ENCODE measurements around the gene DGKZ.
A peak's percentile ranks its signal among the peaks of the same experiment; 100 is the strongest.

DGKZ gene

GRCh38 chr11:46345131-46345597 lies 2.1 kb upstream of the DGKZ start:
- in situ Hi-C loops (cut with HindIII; ENCODE audit: low pct_ligation_motif_present, low sequenced_read_pairs): no loop called here
- H3K4me3 ChIP-seq (ENCODE audit: low read depth, low read length): peak overlapping the region; percentile 9
- H3K27ac ChIP-seq: no peak overlapping the region
- H3K27me3 ChIP-seq (replicated peaks): no peaks in the 10 kb centered on the region
- no peaks in the 10 kb centered on the region for H3K36me3 ChIP-seq (replicated peaks)
- no peak for DNase-seq
- TF ChIP-seq CTCF (IDR thresholded peaks at IDR 0.05; ENCODE audit: low read depth, low read length, missing control alignments): no peak

GRCh38 chr11:46345881-46346484 lies 1.3 kb upstream of the DGKZ start:
- Histone ChIP-seq H3K27ac (no peak overlapping the region), H3K4me3 (ENCODE audit: low read depth, low read length) (no peak overlapping the region)
- in situ Hi-C loops (cut with HindIII; ENCODE audit: low pct_ligation_motif_present, low sequenced_read_pairs): no loop called here

GRCh38 chr11:46347637-46348311 lies 511 bp downstream of the DGKZ start:
- Histone ChIP-seq H3K4me3 (ENCODE audit: low read depth, low read length) (peak overlapping the region; percentile 83), H3K36me3 (replicated peaks) (no peaks in the 10 kb centered on the region), H3K27me3 (replicated peaks) (no peaks in the 10 kb centered on the region), H3K27ac (no peak overlapping the region)
- in situ Hi-C loops (cut with HindIII; ENCODE audit: low pct_ligation_motif_present, low sequenced_read_pairs): no loop called here
- no peak for TF ChIP-seq CTCF (IDR thresholded peaks at IDR 0.05; ENCODE audit: low read depth, low read length, missing control alignments)
- no peak for DNase-seq

More at GRCh38 chr11:46345881-46346484, 1.3 kb upstream of the DGKZ start:
- DNase-seq: no peak
- H3K36me3 ChIP-seq (replicated peaks): no peaks in the 10 kb centered on the region
- no peak for TF ChIP-seq CTCF (IDR thresholded peaks at IDR 0.05; ENCODE audit: low read depth, low read length, missing control alignments)
- no peaks in the 10 kb centered on the region for H3K27me3 ChIP-seq (replicated peaks)

- Histone ChIP-seq H3K4me3 (ENCODE audit: low read depth, low read length) (peak overlapping the region; percentile 83), H3K36me3 (replicated peaks) (no peaks in the 10 kb centered on the region), H3K27ac (no peak overlapping the region), H3K27me3 (replicated peaks) (no peaks in the 10 kb centered on the region)
- in situ Hi-C loops (cut with HindIII; ENCODE audit: low pct_ligation_motif_present, low sequenced_read_pairs): no loop called here
- no peak for DNase-seq
- TF ChIP-seq CTCF (IDR thresholded peaks at IDR 0.05; ENCODE audit: low read depth, low read length, missing control alignments): no peak
Observed at GRCh38 chr11:46348566-46349401, 1.5 kb downstream of the DGKZ start.

- Histone ChIP-seq H3K36me3 (replicated peaks) (no peaks in the 10 kb centered on the region), H3K27ac (no peak overlapping the region), H3K27me3 (replicated peaks) (no peaks in the 10 kb centered on the region), H3K4me3 (ENCODE audit: low read depth, low read length) (no peak overlapping the region)
- in situ Hi-C loops (cut with HindIII; ENCODE audit: low pct_ligation_motif_present, low sequenced_read_pairs): no loop called here
- no peak for TF ChIP-seq CTCF (IDR thresholded peaks at IDR 0.05; ENCODE audit: low read depth, low read length, missing control alignments)
- DNase-seq: no peak
Observed at GRCh38 chr11:46350695-46351094, 3.4 kb downstream of the DGKZ start.
